H1 (cell line): ENCODE results near the gene KLK12. TPM values are rescaled to one million over a fixed set of nuclear protein-coding genes. Genes with fewer than 3 reads are reported as not detected.

Source experiments
- GTF2F1 ChIP-seq: IDR thresholded peaks from 2 replicates; pipeline ENCODE4 v1.6.1; 2012; ENCODE audit warnings: low read depth, low read length, improper control_type of control experiment, borderline replicate concordance
- RBBP5 ChIP-seq: IDR thresholded peaks from 2 replicates; pipeline ENCODE4 v1.7.1; 2012; ENCODE audit warnings: low read depth, mild to moderate bottlenecking, inconsistent platforms, low read length, moderate library complexity, borderline replicate concordance
- RNF2 ChIP-seq: fragments of 200-900, 300-1000 bp; sonication (generic); IDR thresholded peaks from 2 replicates; pipeline ENCODE4 v1.7.1; 2016; ENCODE audit warnings: borderline replicate concordance, low read depth, mild to moderate bottlenecking, antibody characterized with exemption, low read length; ENCODE audit not compliant: poor library complexity, severe bottlenecking; ENCODE audit errors: missing control alignments
- polyA plus RNA-seq, 7 experiments: library from polyadenylated mRNA; depleted of rRNA in 3 of 7; stranded (reverse) in 5 of 7; unstranded in 2 of 7; fragments of >200 nt in 5 of 7; fragments of 200-250 nt in 2 of 7; gene quantifications; 1 replicate in 5 of 7; 2 replicates in 1 of 7; 4 replicates in 1 of 7; pipeline versions ENCODE4 v1.2.1 to v1.2.3, GENCODE V29; 2011 to 2013; ENCODE audit warnings: missing spikeins in 2 of 7, mixed read lengths in 2 of 7
- total RNA-seq: library from RNA; stranded (reverse); fragmentation: NEBNext Ultra II Directional; extraction: Animal tissue kit (Norgen Biotek cat#: 25700); gene quantifications from 2 replicates; pipeline ENCODE4 v1.2.1, GENCODE V29; 2021

Gene KLK12
- total and polyA plus RNA-seq, 2 of the 8 experiments (the other 6 are each of a cell fraction or from before 2014, with no cell fraction given): 0.24 TPM; not detected in 1

DNA sequence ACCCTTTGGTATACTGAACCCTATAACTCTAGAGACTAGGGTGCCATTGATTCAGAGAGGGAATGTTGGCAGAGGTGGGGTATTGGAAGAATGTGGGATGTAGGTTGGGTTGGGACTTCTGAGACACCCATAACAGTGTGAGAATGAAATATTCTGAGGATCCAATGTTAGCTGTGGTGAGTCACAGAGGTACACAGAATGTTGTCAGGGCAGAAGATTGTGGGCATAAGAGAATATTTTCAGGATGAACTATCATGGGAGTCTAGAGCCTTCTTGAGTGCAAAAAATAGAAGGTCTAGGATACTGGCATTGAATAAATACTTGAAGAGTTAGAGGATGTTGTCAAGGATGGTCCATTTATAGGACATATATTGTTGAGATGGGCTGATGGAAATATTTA, 21.1 kb upstream of the KLK12 start (continued):
- TF ChIP-seq GTF2F1 (no peak), RBBP5 (no peak), RNF2 (no peak)
- TF ChIP-seq, all 59 proteins: peak for 0
